Body of pancreas (tissue), 4 donors: Measurements from ENCODE around the gene AVL9.
"Not testable (repeated sequence)": the region's sequence is repeated elsewhere in the genome, so short reads cannot be mapped to it uniquely, and the experiment has no call there.

Experiments used
- POLR2A ChIP-seq, 3 donors: fragments of 450-650 bp; IDR thresholded peaks; one replicate each; pipeline ENCODE4 v1.6.1; 2016; ENCODE audit warnings: antibody characterized with exemption in 3 of 3, mild to moderate bottlenecking in 2 of 3
- TF ChIP-seq, protein P1 (sequence below), 7 experiments: fragments of 450-650 bp in 4 of 7; fragments of 200-600 bp in 3 of 7; sonication (generic) in 3 of 7; IDR thresholded peaks; one replicate each; pipeline ENCODE4 v1.5.1; 2016 to 2019; ENCODE audit warnings: antibody characterized with exemption in 7 of 7

DNA sequence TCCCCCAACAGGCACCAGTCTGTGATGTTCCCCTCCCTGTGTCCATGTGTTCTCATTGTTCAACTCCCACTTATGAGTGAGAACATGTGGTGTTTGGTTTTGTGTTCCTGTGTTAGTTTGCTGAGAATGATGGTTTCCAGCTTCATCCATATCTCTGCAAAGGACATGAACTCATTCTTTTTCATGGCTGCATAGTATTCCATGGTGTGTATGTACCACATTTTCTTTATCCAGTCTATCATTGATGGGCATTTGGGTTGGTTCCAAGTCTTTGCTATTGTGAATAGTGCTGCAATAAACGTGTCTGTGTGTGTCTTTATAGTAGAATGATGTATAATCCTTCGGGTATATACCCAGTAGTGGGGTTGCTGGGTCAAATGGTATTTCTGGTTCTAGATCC, 4.5 kb downstream of the AVL9 start:
- TF ChIP-seq, protein P1, sequence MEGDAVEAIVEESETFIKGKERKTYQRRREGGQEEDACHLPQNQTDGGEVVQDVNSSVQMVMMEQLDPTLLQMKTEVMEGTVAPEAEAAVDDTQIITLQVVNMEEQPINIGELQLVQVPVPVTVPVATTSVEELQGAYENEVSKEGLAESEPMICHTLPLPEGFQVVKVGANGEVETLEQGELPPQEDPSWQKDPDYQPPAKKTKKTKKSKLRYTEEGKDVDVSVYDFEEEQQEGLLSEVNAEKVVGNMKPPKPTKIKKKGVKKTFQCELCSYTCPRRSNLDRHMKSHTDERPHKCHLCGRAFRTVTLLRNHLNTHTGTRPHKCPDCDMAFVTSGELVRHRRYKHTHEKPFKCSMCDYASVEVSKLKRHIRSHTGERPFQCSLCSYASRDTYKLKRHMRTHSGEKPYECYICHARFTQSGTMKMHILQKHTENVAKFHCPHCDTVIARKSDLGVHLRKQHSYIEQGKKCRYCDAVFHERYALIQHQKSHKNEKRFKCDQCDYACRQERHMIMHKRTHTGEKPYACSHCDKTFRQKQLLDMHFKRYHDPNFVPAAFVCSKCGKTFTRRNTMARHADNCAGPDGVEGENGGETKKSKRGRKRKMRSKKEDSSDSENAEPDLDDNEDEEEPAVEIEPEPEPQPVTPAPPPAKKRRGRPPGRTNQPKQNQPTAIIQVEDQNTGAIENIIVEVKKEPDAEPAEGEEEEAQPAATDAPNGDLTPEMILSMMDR (IDR thresholded peaks at IDR 0.05) = not testable (repeated sequence)
- TF ChIP-seq POLR2A (IDR thresholded peaks at IDR 0.05) = not testable (repeated sequence)
